Activated CD4-positive, CD25-positive, alpha-beta regulatory T cell treated with anti-CD3 and anti-CD28 coated beads, Interleukin-2, amount 50 U/mL, for 16 hours (primary cell): Measurements from ENCODE around the gene ORC6.
"Not testable (repeated sequence)": the region's sequence is repeated elsewhere in the genome, so short reads cannot be mapped to it uniquely, and the experiment has no call there.

Experiments used
- DNase-seq: peaks from one replicate; pipeline ENCODE4 v3.0.0-alpha.2; 2020; ENCODE audit warnings: low read depth, low spot score

The ORC6 gene

GRCh38 chr16:46689365-46690280 lies at the start of gene ORC6:
Gene ORC6 (plus strand): TSS chr16:46689659. CDS start chr16:46689706, 47 bp downstream.
- peak; percentile 96 for DNase-seq

GRCh38 chr16:46648656-46649055 lies 40.8 kb upstream of the ORC6 start:
- no peak for DNase-seq

GRCh38 chr16:46649588-46650253 lies 39.7 kb upstream of the ORC6 start:
- no peak for DNase-seq

GRCh38 chr16:46650254-46650623 lies 39.2 kb upstream of the ORC6 start:
- DNase-seq = no peak

- no peak for DNase-seq
Measured at GRCh38 chr16:46651305-46651704, 38.2 kb upstream of the ORC6 start.

- no peak for DNase-seq
Measured at GRCh38 chr16:46658925-46659324, 30.5 kb upstream of the ORC6 start.

- DNase-seq = no peak
Measured at GRCh38 chr16:46662123-46662522, 27.3 kb upstream of the ORC6 start.

- DNase-seq = peak; percentile 16
Measured at GRCh38 chr16:46673320-46674013, 16.0 kb upstream of the ORC6 start.

GRCh38 chr16:46677943-46678342 lies 11.5 kb upstream of the ORC6 start:
- not testable (repeated sequence) for DNase-seq

- DNase-seq = not testable (repeated sequence)
Measured at GRCh38 chr16:46681867-46682266, 7.6 kb upstream of the ORC6 start.

GRCh38 chr16:46686815-46687473 lies 2.5 kb upstream of the ORC6 start:
- DNase-seq = no peak

- DNase-seq = no peak
Measured at GRCh38 chr16:46687486-46687885, 2.0 kb upstream of the ORC6 start.

- no peak for DNase-seq
Measured at GRCh38 chr16:46688101-46688653, 1.3 kb upstream of the ORC6 start.

- peak; percentile 99 for DNase-seq
Measured at GRCh38 chr16:46688654-46689364, 650 bp upstream of the ORC6 start, which contains the start of gene VPS35. Gene VPS35 (minus strand): TSS chr16:46689178. CDS start chr16:46689133, 45 bp downstream.

GRCh38 chr16:46690281-46691178 lies 1.1 kb downstream of the ORC6 start:
- no peak for DNase-seq

GRCh38 chr16:46691726-46692125 lies 2.3 kb downstream of the ORC6 start:
- DNase-seq = no peak

- no peak for DNase-seq
Measured at GRCh38 chr16:46693598-46693997, 4.1 kb downstream of the ORC6 start.

- DNase-seq = no peak
Measured at GRCh38 chr16:46695937-46696336, 6.5 kb downstream of the ORC6 start.

GRCh38 chr16:46696957-46697356 lies 7.5 kb downstream of the ORC6 start:
- no peak for DNase-seq

- DNase-seq = no peak
Measured at GRCh38 chr16:46700048-46700447, 10.6 kb downstream of the ORC6 start.
